Neural cell (in vitro differentiated cells): ENCODE data around the gene SERPINA1.

ENCODE experiments used
- CTCF ChIP-seq: fragments of 450-650 bp; IDR thresholded peaks from 2 replicates; pipeline ENCODE4 v1.5.1; 2014; ENCODE audit warnings: antibody characterized with exemption, mild to moderate bottlenecking, moderate library complexity; ENCODE audit not compliant: poor library complexity, severe bottlenecking
- EP300 ChIP-seq: fragments of 450-650 bp; conservative IDR thresholded peaks from 2 replicates; pipeline ENCODE4 v1.6.1; 2014; ENCODE audit warnings: antibody characterized with exemption, mild to moderate bottlenecking, moderate library complexity; ENCODE audit not compliant: poor library complexity, severe bottlenecking
- EZH2 ChIP-seq: fragments of 200-600, 300-800 bp; shearing (Covaris generic), sonication (generic); IDR thresholded peaks from 2 replicates; pipeline ENCODE4 v1.6.1; 2014; ENCODE audit warnings: antibody characterized with exemption, low read length, borderline replicate concordance, mild to moderate bottlenecking; ENCODE audit not compliant: insufficient read depth, poor library complexity, severe bottlenecking
- POLR2AphosphoS5 ChIP-seq: IDR thresholded peaks from 2 replicates; pipeline ENCODE4 v1.6.1; 2012
- TAF1 ChIP-seq: IDR thresholded peaks from 2 replicates; pipeline ENCODE4 v1.6.1; 2012; ENCODE audit warnings: low read depth

DNA sequence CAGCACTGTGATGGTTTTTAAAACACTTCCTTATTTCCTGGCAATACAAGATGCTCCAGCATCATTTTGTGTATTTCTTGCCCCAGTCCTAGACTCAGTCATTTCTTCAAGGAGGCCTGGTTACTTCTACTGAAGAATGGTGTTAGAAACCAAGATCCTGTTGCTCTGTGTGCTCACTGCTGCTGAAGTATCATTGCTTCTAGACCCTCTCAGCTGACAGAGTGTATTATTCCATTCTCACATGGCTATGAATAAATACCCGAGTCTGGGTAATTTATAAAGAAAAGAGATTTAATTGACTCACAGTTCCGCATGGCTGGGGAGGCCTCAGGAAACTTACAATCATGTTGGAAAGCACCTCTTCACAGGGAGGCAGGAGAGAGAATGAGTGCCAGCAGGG, 50.4 kb downstream of the SERPINA1 start:
- TF ChIP-seq EP300 (no peak), CTCF (no peak), EZH2 (no peak), TAF1 (no peak), POLR2AphosphoS5 (no peak)
